RWPE2 (cell line): ENCODE data around the gene DCTN3.

Experiments
- ATAC-seq: fragments of 200-7000 bp; cut with Tn5 transposase; 3 replicates; pipeline ENCODE4 v1.9.1; 2021; ENCODE audit warnings: low read depth
- DNase-seq: peaks from one replicate; pipeline ENCODE4 v3.0.0-alpha.2; 2020; ENCODE audit warnings: low spot score
- H3K27ac ChIP-seq: fragments of 450-650 bp; 2 replicates; pipeline ENCODE4 v1.5.1; 2017; ENCODE audit warnings: mild to moderate bottlenecking; ENCODE audit not compliant: poor library complexity, severe bottlenecking
- H3K27me3 ChIP-seq: fragments of 250-450 bp; sonication (Bioruptor Pico); 2 replicates; pipeline ENCODE4 v1.5.1; 2021; ENCODE audit warnings: mild to moderate bottlenecking, moderate library complexity; ENCODE audit not compliant: insufficient read depth, poor library complexity, severe bottlenecking
- H3K36me3 ChIP-seq: fragments of 250-450 bp; sonication (Bioruptor Pico); 2 replicates; pipeline ENCODE4 v1.5.1; 2020; ENCODE audit warnings: low read depth, mild to moderate bottlenecking, moderate library complexity
- H3K4me1 ChIP-seq: fragments of 250-450 bp; sonication (Bioruptor Pico); 2 replicates; pipeline ENCODE4 v1.5.1; 2021; ENCODE audit warnings: mild to moderate bottlenecking, moderate library complexity; ENCODE audit not compliant: insufficient read depth, poor library complexity, severe bottlenecking
- H3K4me3 ChIP-seq: fragments of 250-450 bp; sonication (Bioruptor Pico); 2 replicates; pipeline ENCODE4 v1.5.1; 2021; ENCODE audit warnings: mild to moderate bottlenecking, moderate library complexity; ENCODE audit not compliant: severe bottlenecking
- H3K9me3 ChIP-seq: fragments of 250-450 bp; sonication (Bioruptor Pico); 2 replicates; pipeline ENCODE4 v1.5.1; 2021; ENCODE audit warnings: mild to moderate bottlenecking, moderate library complexity; ENCODE audit not compliant: severe bottlenecking
- TF ChIP-seq, protein P1 (sequence below): fragments of 450-650 bp; IDR thresholded peaks from one replicate; pipeline ENCODE4 v1.5.1; 2017; ENCODE audit warnings: mild to moderate bottlenecking, moderate library complexity; ENCODE audit not compliant: poor library complexity, severe bottlenecking

DCTN3 gene

DNA sequence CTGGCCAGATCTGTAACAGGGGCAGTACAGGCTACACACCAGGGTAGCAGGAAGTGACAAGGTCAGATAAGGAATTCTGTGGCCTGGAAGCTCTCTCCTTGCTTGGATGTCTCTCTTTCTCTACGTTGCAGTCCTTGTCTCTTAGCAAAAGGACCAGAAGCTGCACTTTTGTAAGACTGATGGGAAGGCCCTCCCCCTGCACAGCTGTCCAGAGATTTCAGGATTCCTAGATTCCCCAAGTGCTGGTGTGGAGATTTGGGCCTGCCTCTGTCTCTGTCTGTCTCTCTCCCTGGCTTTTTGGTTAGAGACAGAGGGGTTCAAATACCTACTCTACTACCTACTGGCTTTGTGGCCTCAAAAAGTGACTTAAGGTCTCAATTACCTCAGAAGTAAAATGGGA is 20.7 kb downstream of the DCTN3 start:
- DNase-seq = no peak
- Histone ChIP-seq H3K36me3 (no peaks in the 10 kb centered on the region), H3K9me3 (no peaks in the 10 kb centered on the region), H3K27ac (no peak overlapping the region), H3K27me3 (no peaks in the 10 kb centered on the region), H3K4me3 (no peak overlapping the region), H3K4me1 (peaks cover 8% of the 10 kb centered on the region)
- TF ChIP-seq, protein P1, sequence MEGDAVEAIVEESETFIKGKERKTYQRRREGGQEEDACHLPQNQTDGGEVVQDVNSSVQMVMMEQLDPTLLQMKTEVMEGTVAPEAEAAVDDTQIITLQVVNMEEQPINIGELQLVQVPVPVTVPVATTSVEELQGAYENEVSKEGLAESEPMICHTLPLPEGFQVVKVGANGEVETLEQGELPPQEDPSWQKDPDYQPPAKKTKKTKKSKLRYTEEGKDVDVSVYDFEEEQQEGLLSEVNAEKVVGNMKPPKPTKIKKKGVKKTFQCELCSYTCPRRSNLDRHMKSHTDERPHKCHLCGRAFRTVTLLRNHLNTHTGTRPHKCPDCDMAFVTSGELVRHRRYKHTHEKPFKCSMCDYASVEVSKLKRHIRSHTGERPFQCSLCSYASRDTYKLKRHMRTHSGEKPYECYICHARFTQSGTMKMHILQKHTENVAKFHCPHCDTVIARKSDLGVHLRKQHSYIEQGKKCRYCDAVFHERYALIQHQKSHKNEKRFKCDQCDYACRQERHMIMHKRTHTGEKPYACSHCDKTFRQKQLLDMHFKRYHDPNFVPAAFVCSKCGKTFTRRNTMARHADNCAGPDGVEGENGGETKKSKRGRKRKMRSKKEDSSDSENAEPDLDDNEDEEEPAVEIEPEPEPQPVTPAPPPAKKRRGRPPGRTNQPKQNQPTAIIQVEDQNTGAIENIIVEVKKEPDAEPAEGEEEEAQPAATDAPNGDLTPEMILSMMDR = no peak
- ATAC-seq = no peak

DNA sequence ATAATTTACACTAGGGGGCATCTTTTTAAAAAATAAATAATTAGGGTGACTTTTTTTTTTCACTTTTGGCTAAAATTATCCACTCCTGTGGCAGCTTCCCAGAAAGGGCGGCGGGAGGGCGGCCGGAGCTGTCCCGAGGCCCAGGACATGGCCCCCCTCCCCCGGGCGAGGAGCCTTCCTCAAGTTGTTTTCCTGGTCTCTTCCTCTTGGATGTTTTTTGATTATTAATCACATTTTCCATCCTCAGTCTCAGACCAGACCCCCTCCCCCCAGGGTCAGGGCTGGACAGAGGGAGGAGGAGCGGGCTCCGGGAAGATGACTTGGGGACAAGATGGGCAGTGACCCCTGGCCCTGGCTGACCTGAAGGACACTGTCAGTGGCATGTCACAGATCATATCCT is 26.1 kb downstream of the DCTN3 start:
- DNase-seq = no peak
- TF ChIP-seq, protein P1 = no peak
- no peaks in the 10 kb centered on the region for H3K36me3 ChIP-seq
- H3K27me3 ChIP-seq = peaks cover 30% of the 10 kb centered on the region
- no peaks in the 10 kb centered on the region for H3K9me3 ChIP-seq
- no peak overlapping the region for H3K27ac ChIP-seq
- no peaks in the 10 kb centered on the region for H3K4me1 ChIP-seq
- H3K4me3 ChIP-seq = no peak overlapping the region
- no peak for ATAC-seq

DNA sequence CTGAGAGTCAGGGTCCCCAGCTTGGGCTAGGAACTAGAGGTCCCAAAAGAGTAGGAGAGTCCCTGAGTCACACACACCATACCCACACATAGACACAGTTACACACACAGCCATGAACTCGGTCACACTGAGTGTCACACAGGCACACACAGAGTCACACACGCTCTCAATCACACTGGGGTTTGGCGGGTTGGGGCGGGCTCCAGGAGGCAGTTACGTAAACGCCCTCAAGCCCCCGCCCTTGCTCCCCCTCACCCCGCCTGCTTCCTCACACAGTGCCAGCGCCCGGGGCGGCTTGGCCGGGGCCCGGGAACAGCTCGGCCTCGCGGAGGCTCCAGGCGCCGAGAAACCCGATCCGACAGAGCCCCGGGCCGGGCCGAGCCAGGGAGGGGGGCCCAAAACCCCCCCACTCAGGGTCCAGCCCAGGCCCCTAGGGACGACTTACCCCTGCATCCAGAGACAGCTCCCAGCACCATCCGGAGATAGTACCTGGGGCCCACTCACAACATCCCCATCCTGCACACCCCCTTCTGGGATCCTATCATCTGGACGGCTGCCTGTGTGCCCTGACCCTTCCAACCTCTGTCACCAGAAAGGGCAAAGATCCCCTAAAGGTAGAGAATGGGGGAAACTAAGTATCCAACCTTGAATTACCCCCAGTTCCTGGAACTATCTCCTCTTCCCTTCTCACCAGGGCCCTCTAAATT is 27.2 kb downstream of the DCTN3 start:
- peaks cover 41% of the 10 kb centered on the region for H3K27me3 ChIP-seq
- DNase-seq (no peak), ATAC-seq (peak; percentile 41; the same call in 2 of the 3 replicates)
- no peak overlapping the region for H3K27ac ChIP-seq
- no peaks in the 10 kb centered on the region for H3K36me3 ChIP-seq
- no peak overlapping the region for H3K4me3 ChIP-seq
- TF ChIP-seq, protein P1 = no peak
- H3K9me3 ChIP-seq = no peaks in the 10 kb centered on the region
- H3K4me1 ChIP-seq = no peaks in the 10 kb centered on the region

DNA sequence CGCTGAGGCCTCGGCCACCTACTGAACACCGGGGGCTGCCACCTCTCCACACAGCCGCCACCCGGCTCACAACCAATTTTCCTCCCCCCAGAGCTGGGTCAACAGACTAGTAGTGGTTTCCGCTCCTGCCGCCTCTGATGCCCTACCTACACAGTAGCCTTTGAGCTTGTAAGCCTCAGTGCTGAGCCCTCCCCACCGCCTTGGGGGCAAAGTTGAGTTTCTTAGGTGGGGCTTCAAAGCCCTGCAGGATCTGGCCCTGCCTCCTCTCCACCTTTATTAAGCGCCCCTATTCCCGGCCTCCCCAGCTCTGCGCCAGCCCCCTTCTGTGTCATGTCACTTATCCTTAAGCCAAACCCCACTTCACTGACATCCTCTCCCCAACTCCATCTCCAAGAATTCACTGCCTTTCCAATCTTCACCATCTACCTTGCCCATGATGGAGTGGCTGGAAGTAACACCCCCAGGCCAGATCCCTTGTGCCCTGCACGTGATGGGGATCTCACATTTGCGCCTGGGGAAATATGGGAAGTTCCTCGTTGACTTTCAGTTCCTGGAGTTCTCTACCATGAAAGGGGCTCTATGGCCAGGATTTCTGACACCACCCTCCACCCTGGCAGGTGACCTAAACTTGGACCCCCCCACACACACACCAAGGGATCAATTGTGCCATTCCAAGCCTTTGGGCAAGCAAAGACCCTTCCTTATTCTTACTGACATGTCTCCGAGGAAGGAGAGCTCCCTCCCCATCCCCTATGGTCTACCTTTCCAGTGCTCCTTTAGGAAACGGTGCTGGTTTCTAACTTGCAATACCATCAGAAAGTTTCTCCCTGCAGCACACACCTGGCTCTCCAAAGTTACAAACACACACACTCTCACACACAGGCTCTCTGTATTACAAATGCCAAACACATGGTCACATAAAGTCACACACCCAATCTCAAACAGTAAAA is 28.1 kb downstream of the DCTN3 start:
- H3K4me1 ChIP-seq = no peaks in the 10 kb centered on the region
- no peaks in the 10 kb centered on the region for H3K36me3 ChIP-seq
- no peaks in the 10 kb centered on the region for H3K9me3 ChIP-seq
- H3K27ac ChIP-seq = no peak overlapping the region
- H3K4me3 ChIP-seq = no peak overlapping the region
- DNase-seq = no peak
- H3K27me3 ChIP-seq = peaks cover 50% of the 10 kb centered on the region
- TF ChIP-seq, protein P1 = peak; percentile 68
- ATAC-seq = no peak
